ENCODE data around the gene NUDT8.

- no peak for TF ChIP-seq EZH2 (IDR thresholded peaks at IDR 0.05; ENCODE audit: insufficient read depth, low read length)
- TF ChIP-seq, protein P1, sequence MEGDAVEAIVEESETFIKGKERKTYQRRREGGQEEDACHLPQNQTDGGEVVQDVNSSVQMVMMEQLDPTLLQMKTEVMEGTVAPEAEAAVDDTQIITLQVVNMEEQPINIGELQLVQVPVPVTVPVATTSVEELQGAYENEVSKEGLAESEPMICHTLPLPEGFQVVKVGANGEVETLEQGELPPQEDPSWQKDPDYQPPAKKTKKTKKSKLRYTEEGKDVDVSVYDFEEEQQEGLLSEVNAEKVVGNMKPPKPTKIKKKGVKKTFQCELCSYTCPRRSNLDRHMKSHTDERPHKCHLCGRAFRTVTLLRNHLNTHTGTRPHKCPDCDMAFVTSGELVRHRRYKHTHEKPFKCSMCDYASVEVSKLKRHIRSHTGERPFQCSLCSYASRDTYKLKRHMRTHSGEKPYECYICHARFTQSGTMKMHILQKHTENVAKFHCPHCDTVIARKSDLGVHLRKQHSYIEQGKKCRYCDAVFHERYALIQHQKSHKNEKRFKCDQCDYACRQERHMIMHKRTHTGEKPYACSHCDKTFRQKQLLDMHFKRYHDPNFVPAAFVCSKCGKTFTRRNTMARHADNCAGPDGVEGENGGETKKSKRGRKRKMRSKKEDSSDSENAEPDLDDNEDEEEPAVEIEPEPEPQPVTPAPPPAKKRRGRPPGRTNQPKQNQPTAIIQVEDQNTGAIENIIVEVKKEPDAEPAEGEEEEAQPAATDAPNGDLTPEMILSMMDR (IDR thresholded peaks at IDR 0.05; ENCODE audit: insufficient read depth, low read depth, low read length) = no peak
These were observed 18.5 kb upstream of the NUDT8 start for GRCh38 chr11:67648140-67648795.

Measured in astrocyte (in vitro differentiated cells and primary cell).